GM23248 (cell line): ENCODE data around the gene GRIA4.

ENCODE experiments used
- EZH2 ChIP-seq: fragments of 200-600 bp; sonication (generic); IDR thresholded peaks from 2 replicates; pipeline ENCODE4 v1.6.1; 2018; ENCODE audit warnings: antibody characterized with exemption, mild to moderate bottlenecking; ENCODE audit not compliant: insufficient read depth, poor library complexity, severe bottlenecking
- EZH2phosphoT487 ChIP-seq: fragments of 200-600 bp; sonication (generic); IDR thresholded peaks from 2 replicates; pipeline ENCODE4 v1.6.1; 2018; ENCODE audit warnings: antibody characterized with exemption, moderate library complexity, mild to moderate bottlenecking, low read depth; ENCODE audit not compliant: insufficient read depth

GRCh38 chr11:105824457-105825013 lies 214.7 kb downstream of the GRIA4 start:
- TF ChIP-seq EZH2phosphoT487: no peak
- no peak for TF ChIP-seq EZH2
